ENCODE data around the gene PPARD. TPM values are rescaled to one million over a fixed set of nuclear protein-coding genes. Genes with fewer than 3 reads are reported as not detected.

PPARD gene
- total RNA-seq, 1 donor = 8.1 TPM

GRCh38 chr6:35463292-35463691, 120.9 kb downstream of the PPARD start:
- Histone ChIP-seq H3K4me1 (ENCODE audit: insufficient read depth, low read length) (peaks cover 7% of the 10 kb centered on the region), H3K9me3 (ENCODE audit: low read depth, low read length) (no peaks in the 10 kb centered on the region), H3K4me3 (ENCODE audit: low read length) (no peak overlapping the region), H3K27me3 (ENCODE audit: insufficient read depth, low read length) (no peaks in the 10 kb centered on the region)

DNA sequence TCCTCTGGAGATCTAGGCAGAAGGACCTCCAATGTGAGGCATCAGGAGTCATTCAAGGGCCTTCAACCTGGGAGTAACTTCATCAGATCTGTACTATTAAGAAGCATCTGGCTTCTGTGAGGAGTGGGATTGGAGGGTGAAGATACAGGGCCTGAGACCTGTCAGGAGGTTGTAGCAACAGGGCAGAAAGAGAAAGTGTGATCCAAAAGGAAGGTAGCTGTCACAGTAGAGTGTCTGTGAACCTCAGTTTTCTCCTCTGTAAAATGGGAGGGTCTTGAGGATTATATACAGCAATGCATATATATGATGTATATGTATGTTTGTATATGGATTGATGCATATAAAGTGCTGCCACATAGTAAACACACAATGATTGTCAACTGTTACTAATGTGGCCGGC, 123.3 kb downstream of the PPARD start:
- no peaks in the 10 kb centered on the region for H3K9me3 ChIP-seq (ENCODE audit: low read depth, low read length)
- H3K27me3 ChIP-seq (ENCODE audit: insufficient read depth, low read length) = no peaks in the 10 kb centered on the region
- H3K4me1 ChIP-seq (ENCODE audit: insufficient read depth, low read length) = peaks cover 25% of the 10 kb centered on the region
- H3K4me3 ChIP-seq (ENCODE audit: low read length) = no peak overlapping the region

- Histone ChIP-seq H3K4me3 (ENCODE audit: low read length) (peak within 1 kb of the TSS; percentile 92), H3K9me3 (ENCODE audit: low read depth, low read length) (no peaks in the 10 kb centered on the region), H3K4me1 (ENCODE audit: insufficient read depth, low read length) (peaks cover 27% of the 10 kb centered on the region), H3K27me3 (ENCODE audit: insufficient read depth, low read length) (no peaks in the 10 kb centered on the region)
Observed at GRCh38 chr6:35468181-35468979, 126.0 kb downstream of the PPARD start, which contains the start of gene RPL10A. Gene RPL10A (plus strand): TSS chr6:35468401. CDS start chr6:35468435, 34 bp downstream.

- H3K4me1 ChIP-seq (ENCODE audit: insufficient read depth, low read length) = peaks cover 27% of the 10 kb centered on the region
- no peaks in the 10 kb centered on the region for H3K27me3 ChIP-seq (ENCODE audit: insufficient read depth, low read length)
- H3K4me3 ChIP-seq (ENCODE audit: low read length) = peak overlapping the region; percentile 92
- H3K9me3 ChIP-seq (ENCODE audit: low read depth, low read length) = no peaks in the 10 kb centered on the region
Observed at GRCh38 chr6:35468980-35469750, 126.8 kb downstream of the PPARD start.

GRCh38 chr6:35469751-35470662, 127.6 kb downstream of the PPARD start:
- H3K9me3 ChIP-seq (ENCODE audit: low read depth, low read length) = no peaks in the 10 kb centered on the region
- H3K27me3 ChIP-seq (ENCODE audit: insufficient read depth, low read length) = no peaks in the 10 kb centered on the region
- H3K4me1 ChIP-seq (ENCODE audit: insufficient read depth, low read length) = peaks cover 27% of the 10 kb centered on the region
- H3K4me3 ChIP-seq (ENCODE audit: low read length) = peak overlapping the region; percentile 92

DNA sequence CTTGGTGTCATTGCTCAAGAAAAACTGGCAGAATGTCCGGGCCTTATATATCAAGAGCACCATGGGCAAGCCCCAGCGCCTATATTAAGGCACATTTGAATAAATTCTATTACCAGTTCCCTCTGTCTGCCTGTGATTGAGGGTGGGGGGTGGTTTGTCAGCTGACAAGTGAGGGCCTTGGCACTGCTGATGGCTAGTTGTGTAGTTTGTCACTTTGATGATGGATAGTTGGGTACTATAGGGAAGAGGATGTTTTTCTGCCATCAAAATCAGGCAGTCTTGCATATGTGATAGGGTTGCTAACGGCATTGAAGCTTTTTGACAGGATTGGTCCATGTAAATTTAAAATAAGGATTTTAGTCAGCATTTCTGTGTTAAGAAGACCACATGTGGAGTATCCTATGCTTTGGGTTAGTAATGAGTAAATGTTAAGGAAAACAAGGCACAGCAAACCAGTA, 128.3 kb downstream of the PPARD start:
- H3K4me3 ChIP-seq (ENCODE audit: low read length) = no peak overlapping the region

DNA sequence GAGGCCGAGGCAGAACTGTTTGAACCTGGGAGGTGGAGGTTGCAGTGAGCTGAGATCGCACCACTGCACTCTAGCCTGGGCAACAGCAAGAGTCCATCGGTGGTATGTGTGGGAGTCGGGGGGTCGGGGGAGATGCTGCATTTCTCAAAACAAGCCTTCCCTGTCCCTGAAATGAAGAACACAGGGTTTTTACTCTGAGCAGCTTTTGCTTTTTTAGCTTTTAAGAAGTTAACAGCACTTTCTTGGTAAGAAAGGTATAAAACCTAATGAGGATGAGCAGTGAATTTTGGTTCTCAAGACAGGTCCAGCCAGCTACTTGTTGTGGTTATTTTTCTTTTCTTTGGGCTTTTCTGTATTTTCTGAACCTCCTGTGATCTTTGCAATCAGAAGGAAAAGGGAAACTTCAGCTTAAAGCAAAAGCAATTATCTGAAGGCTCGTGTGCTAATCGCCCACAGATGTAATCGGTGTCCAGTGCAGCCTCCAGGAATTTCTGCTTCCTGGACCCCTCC, 129.5 kb downstream of the PPARD start:
- Histone ChIP-seq H3K4me3 (ENCODE audit: low read length) (no peak overlapping the region), H3K27me3 (ENCODE audit: insufficient read depth, low read length) (no peaks in the 10 kb centered on the region), H3K9me3 (ENCODE audit: low read depth, low read length) (no peaks in the 10 kb centered on the region), H3K4me1 (ENCODE audit: insufficient read depth, low read length) (peaks cover 27% of the 10 kb centered on the region)

More for the DNA sequence above, 128.3 kb downstream of the PPARD start:
- H3K9me3 ChIP-seq (ENCODE audit: low read depth, low read length) = no peaks in the 10 kb centered on the region
- no peaks in the 10 kb centered on the region for H3K27me3 ChIP-seq (ENCODE audit: insufficient read depth, low read length)
- peaks cover 27% of the 10 kb centered on the region for H3K4me1 ChIP-seq (ENCODE audit: insufficient read depth, low read length)

DNA sequence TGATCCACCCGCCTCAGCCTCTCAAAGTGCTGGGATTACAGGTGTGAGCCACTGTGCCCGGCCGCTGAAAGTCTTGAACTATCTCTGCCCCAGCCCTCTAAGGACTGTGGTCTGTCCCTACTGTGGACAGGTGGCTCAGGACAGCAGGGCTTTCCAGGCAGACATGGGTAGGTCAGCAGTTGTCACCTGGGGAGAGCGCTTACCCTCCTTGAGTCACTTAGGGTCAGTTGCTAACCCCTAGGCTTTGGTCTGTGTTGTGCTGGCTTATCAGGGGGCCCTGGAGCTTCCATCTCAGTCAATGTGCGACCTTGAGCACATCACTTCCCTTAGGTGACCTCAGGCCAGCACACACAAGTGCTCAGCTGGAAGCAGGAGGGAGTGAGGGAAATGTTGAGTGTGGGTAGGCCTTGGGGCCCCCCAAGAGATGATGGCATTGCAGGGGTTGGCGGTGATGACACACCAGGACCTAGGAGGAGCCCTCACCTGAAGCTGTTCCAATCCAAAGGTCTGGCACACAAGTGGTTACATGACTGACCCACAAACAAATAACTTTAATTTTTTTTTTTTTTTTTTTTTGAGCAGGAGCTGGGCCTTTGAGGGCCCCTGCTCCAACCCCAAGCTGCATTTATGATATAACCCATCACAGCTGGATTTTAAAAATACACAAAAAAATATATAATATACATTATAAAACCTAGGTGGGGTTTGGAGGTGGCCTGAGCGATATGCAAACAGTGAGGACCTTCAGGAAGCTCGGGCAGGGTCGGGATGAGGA, 130.9 kb downstream of the PPARD start:
- Histone ChIP-seq H3K4me3 (ENCODE audit: low read length) (no peak overlapping the region), H3K9me3 (ENCODE audit: low read depth, low read length) (no peaks in the 10 kb centered on the region), H3K4me1 (ENCODE audit: insufficient read depth, low read length) (peaks cover 19% of the 10 kb centered on the region), H3K27me3 (ENCODE audit: insufficient read depth, low read length) (no peaks in the 10 kb centered on the region)

- no peaks in the 10 kb centered on the region for H3K27me3 ChIP-seq (ENCODE audit: insufficient read depth, low read length)
- no peak overlapping the region for H3K4me3 ChIP-seq (ENCODE audit: low read length)
- peaks cover 19% of the 10 kb centered on the region for H3K4me1 ChIP-seq (ENCODE audit: insufficient read depth, low read length)
- no peaks in the 10 kb centered on the region for H3K9me3 ChIP-seq (ENCODE audit: low read depth, low read length)
Observed at GRCh38 chr6:35473850-35474130, 131.4 kb downstream of the PPARD start.

DNA sequence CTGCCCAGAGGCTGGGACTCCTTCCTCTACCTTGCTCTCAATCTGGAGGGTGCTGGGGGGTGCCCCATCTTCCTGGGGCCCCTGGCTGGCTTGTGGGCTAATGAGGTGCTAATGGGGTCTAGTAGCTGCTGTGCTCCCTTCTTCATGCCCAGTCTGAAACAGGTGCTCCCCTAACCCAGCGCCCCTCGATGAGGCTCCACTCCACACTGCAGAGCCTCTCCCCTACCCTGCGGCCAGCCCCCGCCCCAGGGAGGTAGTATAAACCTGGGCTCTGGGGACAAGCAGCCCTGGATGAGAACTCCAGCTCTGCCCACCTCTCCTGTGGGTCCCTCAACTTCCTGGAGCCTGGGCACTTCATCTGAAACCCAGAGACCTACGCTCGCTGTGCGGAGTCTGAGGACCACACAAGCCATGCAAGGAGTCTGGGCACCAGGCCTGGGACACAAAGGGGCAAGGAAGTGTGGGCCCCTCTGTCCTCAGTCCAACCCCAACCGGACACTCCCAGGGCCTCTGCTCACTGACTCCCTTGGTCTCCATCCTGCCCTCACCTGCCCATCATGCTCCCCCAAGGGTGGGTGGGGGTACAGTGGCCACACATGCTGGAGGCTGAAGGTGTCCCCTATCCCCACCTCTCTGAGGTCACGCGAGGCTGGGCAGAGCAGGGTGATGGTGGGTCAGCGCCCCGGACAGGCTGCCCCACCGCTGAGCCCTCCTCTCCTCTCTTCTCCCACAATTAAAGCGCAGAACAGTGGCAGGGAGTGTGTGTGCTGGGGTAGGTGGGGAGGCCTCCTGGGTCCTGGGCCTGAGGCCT, 132.0 kb downstream of the PPARD start:
- Histone ChIP-seq H3K4me3 (ENCODE audit: low read length) (no peak overlapping the region), H3K27me3 (ENCODE audit: insufficient read depth, low read length) (no peaks in the 10 kb centered on the region), H3K9me3 (ENCODE audit: low read depth, low read length) (no peaks in the 10 kb centered on the region), H3K4me1 (ENCODE audit: insufficient read depth, low read length) (peaks cover 15% of the 10 kb centered on the region)

GRCh38 chr6:35474942-35475570, 132.7 kb downstream of the PPARD start:
- Histone ChIP-seq H3K4me3 (ENCODE audit: low read length) (no peak overlapping the region), H3K4me1 (ENCODE audit: insufficient read depth, low read length) (peaks cover 7% of the 10 kb centered on the region), H3K9me3 (ENCODE audit: low read depth, low read length) (no peaks in the 10 kb centered on the region), H3K27me3 (ENCODE audit: insufficient read depth, low read length) (no peaks in the 10 kb centered on the region)

DNA sequence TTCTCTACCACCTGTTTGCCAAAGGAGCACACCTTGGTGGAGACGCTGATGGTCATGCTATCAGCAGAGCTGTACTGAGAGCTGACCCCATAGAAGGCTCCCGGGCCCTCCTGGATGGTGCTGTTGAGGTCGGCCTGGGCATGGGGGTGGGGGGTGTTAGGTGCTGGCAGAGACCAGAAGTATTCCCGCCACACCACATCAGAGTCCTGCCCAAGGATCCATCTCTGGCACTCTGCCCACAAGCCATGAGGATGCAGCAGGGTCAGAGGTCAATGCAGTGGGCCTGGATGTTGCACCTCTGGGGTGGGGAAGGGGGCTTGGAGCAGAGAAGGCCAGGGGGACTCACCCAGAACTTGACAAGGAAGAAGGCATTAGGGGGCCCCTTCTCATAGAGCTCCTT, 133.2 kb downstream of the PPARD start:
- Histone ChIP-seq H3K4me3 (ENCODE audit: low read length) (no peak overlapping the region), H3K27me3 (ENCODE audit: insufficient read depth, low read length) (no peaks in the 10 kb centered on the region), H3K4me1 (ENCODE audit: insufficient read depth, low read length) (peaks cover 2% of the 10 kb centered on the region), H3K9me3 (ENCODE audit: low read depth, low read length) (no peaks in the 10 kb centered on the region)

DNA sequence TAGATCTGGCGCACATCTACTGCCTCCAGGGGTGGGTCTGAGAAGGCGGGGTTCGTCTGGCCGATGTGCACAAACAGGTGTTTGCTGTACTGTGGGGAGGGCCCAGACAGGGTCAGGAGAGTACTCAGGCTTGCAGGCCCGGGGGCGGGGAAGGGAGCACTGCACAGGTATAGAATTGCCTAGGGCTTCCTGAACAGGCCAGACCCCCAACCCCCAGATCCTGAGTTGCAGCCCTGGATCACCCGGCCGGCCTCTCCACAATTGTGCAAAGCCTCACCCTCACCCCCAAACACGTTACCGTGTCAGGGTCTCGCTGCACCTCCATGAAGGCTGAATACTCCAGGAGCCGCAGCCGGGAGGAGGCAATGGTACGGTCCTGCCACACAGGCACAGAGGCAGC, 133.6 kb downstream of the PPARD start:
- Histone ChIP-seq H3K9me3 (ENCODE audit: low read depth, low read length) (no peaks in the 10 kb centered on the region), H3K27me3 (ENCODE audit: insufficient read depth, low read length) (no peaks in the 10 kb centered on the region), H3K4me1 (ENCODE audit: insufficient read depth, low read length) (no peaks in the 10 kb centered on the region), H3K4me3 (ENCODE audit: low read length) (no peak overlapping the region)

Data from mononuclear cell (primary cell).